Measurements from ENCODE around the gene CNTNAP4. TPM values are rescaled to one million over a fixed set of nuclear protein-coding genes. Genes with fewer than 3 reads are reported as not detected.

Gene CNTNAP4
- total RNA-seq, 4 donors from 2014 or later = not detected

DNA sequence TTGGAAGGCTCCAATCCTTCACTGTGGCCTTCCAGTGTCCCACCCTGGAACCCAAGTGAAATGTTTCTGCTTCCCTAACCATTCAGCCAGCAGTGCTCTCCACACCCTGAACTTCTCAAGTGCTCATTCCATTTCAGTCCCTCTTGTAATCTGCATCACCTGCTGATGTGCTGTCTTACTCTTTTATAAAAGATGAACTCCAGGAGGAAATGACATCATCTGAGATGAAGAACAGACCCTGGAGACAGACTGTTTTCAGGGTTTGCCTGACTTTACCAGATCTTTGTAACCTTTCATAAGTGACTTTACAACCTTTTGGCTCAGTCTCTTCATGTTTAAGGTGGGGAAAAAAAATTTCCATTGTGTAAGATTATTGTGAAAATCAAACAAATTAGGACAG lies 61.3 kb downstream of the CNTNAP4 start:
- in situ Hi-C loops (cut with MboI; ENCODE audit: low pct_ligation_motif_present in 1 of 4, low pct_unique_long_range_greater_than_20kb in 1 of 4, low sequenced_read_pairs in 3 of 4) = no loop called here
- no peaks in the 10 kb centered on the region for H3K36me3 ChIP-seq
- H3K4me1 ChIP-seq = no peaks in the 10 kb centered on the region
- H3K9me3 ChIP-seq = no peaks in the 10 kb centered on the region
- DNase-seq = no peak
- no peak overlapping the region for H3K4me3 ChIP-seq
- H3K27me3 ChIP-seq = no peaks in the 10 kb centered on the region
- H3K27ac ChIP-seq = no peak overlapping the region
- intact Hi-C loops (cut with DNase I; ENCODE audit: low total_unique reads) = no loop called here
- TF ChIP-seq EP300 (IDR thresholded peaks at IDR 0.05; ENCODE audit: low read depth) (no peak), POLR2A (IDR thresholded peaks at IDR 0.05) (no peak), POLR2AphosphoS5 (IDR thresholded peaks at IDR 0.05) (no peak)

GRCh38 chr16:76343769-76344168 lies 66.6 kb downstream of the CNTNAP4 start:
- 42 to 51% methylated on average over 3 of the region's 3 CpGs for WGBS, 2 donors (ENCODE audit: low coverage in 1 of 2)
- Histone ChIP-seq H3K27me3 (no peaks in the 10 kb centered on the region), H3K4me3 (no peak overlapping the region), H3K36me3 (no peaks in the 10 kb centered on the region), H3K4me1 (no peaks in the 10 kb centered on the region), H3K27ac (no peak overlapping the region), H3K9me3 (no peaks in the 10 kb centered on the region)
- no peak for DNase-seq
- in situ Hi-C loops (cut with MboI; ENCODE audit: low pct_ligation_motif_present in 1 of 4, low pct_unique_long_range_greater_than_20kb in 1 of 4, low sequenced_read_pairs in 3 of 4) (no loop called here), intact Hi-C loops (cut with DNase I; ENCODE audit: low total_unique reads) (no loop called here)
- no peak for TF ChIP-seq EP300 (IDR thresholded peaks at IDR 0.05; ENCODE audit: low read depth)

DNA sequence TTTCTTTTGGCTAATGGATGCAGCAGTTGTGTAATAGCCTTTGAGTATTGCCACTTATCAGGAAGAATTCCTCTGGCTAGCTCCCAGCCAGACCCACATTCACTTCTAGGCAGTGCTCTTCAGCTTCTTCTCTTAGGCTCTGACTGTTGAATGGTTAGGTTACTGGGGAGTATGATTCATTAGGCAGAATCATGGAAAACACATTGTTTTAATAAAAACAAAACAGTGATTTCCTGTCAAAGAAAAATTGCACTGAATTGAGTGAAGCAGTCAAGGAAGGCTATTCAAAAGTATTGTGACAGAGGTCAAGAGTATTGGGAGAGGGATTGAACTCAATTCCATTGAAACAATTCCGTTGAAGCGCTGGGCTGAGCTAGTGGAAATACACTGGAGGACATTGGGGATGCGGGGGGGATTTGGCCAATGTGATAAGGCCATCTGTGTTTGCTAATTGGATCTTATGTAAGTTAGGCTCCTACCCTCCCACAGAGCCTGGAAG lies 68.0 kb downstream of the CNTNAP4 start:
- in situ Hi-C loops (cut with MboI; ENCODE audit: low pct_ligation_motif_present in 1 of 4, low pct_unique_long_range_greater_than_20kb in 1 of 4, low sequenced_read_pairs in 3 of 4) = no loop called here
- 49 to 61% methylated on average over 3 of the region's 3 CpGs for WGBS, 2 donors (ENCODE audit: low coverage in 1 of 2)
- Histone ChIP-seq H3K36me3 (no peaks in the 10 kb centered on the region), H3K4me3 (no peak overlapping the region), H3K27ac (no peak overlapping the region), H3K4me1 (no peaks in the 10 kb centered on the region), H3K9me3 (no peaks in the 10 kb centered on the region), H3K27me3 (no peaks in the 10 kb centered on the region)
- intact Hi-C loops (cut with DNase I; ENCODE audit: low total_unique reads) = no loop called here
- DNase-seq = no peak
- no peak for TF ChIP-seq POLR2A (IDR thresholded peaks at IDR 0.05)

GRCh38 chr16:76346210-76346609 lies 69.0 kb downstream of the CNTNAP4 start:
- no peak overlapping the region for H3K4me3 ChIP-seq
- 74 to 86% methylated on average over 3 of the region's 3 CpGs for WGBS, 2 donors (ENCODE audit: low coverage in 1 of 2)
- H3K27me3 ChIP-seq = no peaks in the 10 kb centered on the region

GRCh38 chr16:76351441-76351840 lies 74.2 kb downstream of the CNTNAP4 start:
- no peaks in the 10 kb centered on the region for H3K36me3 ChIP-seq
- no peaks in the 10 kb centered on the region for H3K4me1 ChIP-seq
- 75 to 82% methylated on average over 5 of the region's 5 CpGs for WGBS, 2 donors (ENCODE audit: low coverage in 1 of 2)
- H3K27me3 ChIP-seq = no peaks in the 10 kb centered on the region
- H3K9me3 ChIP-seq = no peaks in the 10 kb centered on the region
- no peak for TF ChIP-seq POLR2A (IDR thresholded peaks at IDR 0.05)
- TF ChIP-seq, protein P1, sequence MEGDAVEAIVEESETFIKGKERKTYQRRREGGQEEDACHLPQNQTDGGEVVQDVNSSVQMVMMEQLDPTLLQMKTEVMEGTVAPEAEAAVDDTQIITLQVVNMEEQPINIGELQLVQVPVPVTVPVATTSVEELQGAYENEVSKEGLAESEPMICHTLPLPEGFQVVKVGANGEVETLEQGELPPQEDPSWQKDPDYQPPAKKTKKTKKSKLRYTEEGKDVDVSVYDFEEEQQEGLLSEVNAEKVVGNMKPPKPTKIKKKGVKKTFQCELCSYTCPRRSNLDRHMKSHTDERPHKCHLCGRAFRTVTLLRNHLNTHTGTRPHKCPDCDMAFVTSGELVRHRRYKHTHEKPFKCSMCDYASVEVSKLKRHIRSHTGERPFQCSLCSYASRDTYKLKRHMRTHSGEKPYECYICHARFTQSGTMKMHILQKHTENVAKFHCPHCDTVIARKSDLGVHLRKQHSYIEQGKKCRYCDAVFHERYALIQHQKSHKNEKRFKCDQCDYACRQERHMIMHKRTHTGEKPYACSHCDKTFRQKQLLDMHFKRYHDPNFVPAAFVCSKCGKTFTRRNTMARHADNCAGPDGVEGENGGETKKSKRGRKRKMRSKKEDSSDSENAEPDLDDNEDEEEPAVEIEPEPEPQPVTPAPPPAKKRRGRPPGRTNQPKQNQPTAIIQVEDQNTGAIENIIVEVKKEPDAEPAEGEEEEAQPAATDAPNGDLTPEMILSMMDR (IDR thresholded peaks at IDR 0.05) = no peak
- TF ChIP-seq POLR2AphosphoS5 (IDR thresholded peaks at IDR 0.05) = no peak
- no peak overlapping the region for H3K4me3 ChIP-seq
- in situ Hi-C loops (cut with MboI; ENCODE audit: low pct_ligation_motif_present in 1 of 4, low pct_unique_long_range_greater_than_20kb in 1 of 4, low sequenced_read_pairs in 3 of 4) = no loop called here
- intact Hi-C loops (cut with DNase I; ENCODE audit: low total_unique reads) = no loop called here
- DNase-seq = no peak
- H3K27ac ChIP-seq = no peak overlapping the region

More at GRCh38 chr16:76346210-76346609, 69.0 kb downstream of the CNTNAP4 start:
- no peaks in the 10 kb centered on the region for H3K9me3 ChIP-seq
- H3K4me1 ChIP-seq = no peaks in the 10 kb centered on the region
- no peak overlapping the region for H3K27ac ChIP-seq
- no peak for TF ChIP-seq POLR2A (IDR thresholded peaks at IDR 0.05)
- TF ChIP-seq POLR2AphosphoS5 (IDR thresholded peaks at IDR 0.05) = no peak
- no peak for TF ChIP-seq EP300 (IDR thresholded peaks at IDR 0.05; ENCODE audit: low read depth)
- TF ChIP-seq, protein P1 (IDR thresholded peaks at IDR 0.05) = no peak
- in situ Hi-C loops (cut with MboI; ENCODE audit: low pct_ligation_motif_present in 1 of 4, low pct_unique_long_range_greater_than_20kb in 1 of 4, low sequenced_read_pairs in 3 of 4) (no loop called here), intact Hi-C loops (cut with DNase I; ENCODE audit: low total_unique reads) (no loop called here)
- DNase-seq = no peak
- no peaks in the 10 kb centered on the region for H3K36me3 ChIP-seq

DNA sequence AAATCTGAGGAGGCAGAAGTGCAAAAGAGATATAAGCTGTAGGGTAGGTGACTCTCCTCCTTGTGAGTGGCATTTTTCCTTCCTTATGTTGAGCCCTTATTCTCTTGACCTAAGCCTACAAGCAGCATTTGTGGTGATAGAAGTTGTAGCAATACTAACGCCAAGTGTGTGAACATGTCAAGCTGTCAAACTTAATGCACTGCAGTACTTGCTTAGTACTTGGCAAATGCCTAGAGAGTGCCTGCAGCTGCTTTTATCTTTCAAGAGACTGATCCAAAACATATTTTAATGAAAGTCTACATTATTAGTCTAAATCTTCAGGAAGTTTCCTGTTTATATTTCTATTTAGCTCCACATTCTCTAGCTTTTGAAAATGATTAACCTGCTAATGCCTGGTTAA lies 83.2 kb downstream of the CNTNAP4 start:
- in situ Hi-C loops (cut with MboI; ENCODE audit: low pct_ligation_motif_present in 1 of 4, low pct_unique_long_range_greater_than_20kb in 1 of 4, low sequenced_read_pairs in 3 of 4) = no loop called here
- Histone ChIP-seq H3K27me3 (no peaks in the 10 kb centered on the region), H3K4me3 (no peak overlapping the region), H3K4me1 (no peaks in the 10 kb centered on the region), H3K9me3 (no peaks in the 10 kb centered on the region), H3K27ac (no peak overlapping the region), H3K36me3 (no peaks in the 10 kb centered on the region)
- no peak for DNase-seq
- TF ChIP-seq EP300 (IDR thresholded peaks at IDR 0.05; ENCODE audit: low read depth) (no peak), POLR2AphosphoS5 (IDR thresholded peaks at IDR 0.05) (no peak), POLR2A (IDR thresholded peaks at IDR 0.05) (no peak)
- TF ChIP-seq, protein P1 (IDR thresholded peaks at IDR 0.05) = no peak
- 25 to 32% methylated on average over 1 of the region's 1 CpG for WGBS, 2 donors (ENCODE audit: low coverage in 1 of 2)
- intact Hi-C loops (cut with DNase I; ENCODE audit: low total_unique reads) = no loop called here
